ENCODE results near the gene DEDD2.

The DEDD2 gene

GRCh38 chr19:42246143-42246921, 28.9 kb upstream of the DEDD2 start:
- peak; percentile 85 for TF ChIP-seq CTCF (IDR thresholded peaks at IDR 0.05; ENCODE audit: control insufficient read depth, insufficient read depth, low read depth, low read length, missing control alignments)
- DNase-seq (ENCODE audit: low read depth) = peak; percentile 52
- no peak overlapping the region for H3K4me3 ChIP-seq (ENCODE audit: control insufficient read depth, low read depth, low read length)

GRCh38 chr19:42245231-42245630, 27.8 kb upstream of the DEDD2 start:
- no peak overlapping the region for H3K4me3 ChIP-seq (ENCODE audit: control insufficient read depth, low read depth, low read length)

GRCh38 chr19:42244347-42245220, 27.1 kb upstream of the DEDD2 start:
- DNase-seq (ENCODE audit: low read depth) = peak; percentile 57
- peak; percentile 64 for TF ChIP-seq CTCF (IDR thresholded peaks at IDR 0.05; ENCODE audit: control insufficient read depth, insufficient read depth, low read depth, low read length, missing control alignments)
- peak overlapping the region; percentile 62 for H3K4me3 ChIP-seq (ENCODE audit: control insufficient read depth, low read depth, low read length)

More at GRCh38 chr19:42245231-42245630, 27.8 kb upstream of the DEDD2 start:
- DNase-seq (ENCODE audit: low read depth) = no peak
- TF ChIP-seq CTCF (IDR thresholded peaks at IDR 0.05; ENCODE audit: control insufficient read depth, insufficient read depth, low read depth, low read length, missing control alignments) = no peak

- peak; percentile 97 for DNase-seq (ENCODE audit: low read depth)
- H3K4me3 ChIP-seq (ENCODE audit: control insufficient read depth, low read depth, low read length) = peak within 1 kb of the TSS; percentile 68
- no peak for TF ChIP-seq CTCF (IDR thresholded peaks at IDR 0.05; ENCODE audit: control insufficient read depth, insufficient read depth, low read depth, low read length, missing control alignments)
Measured at GRCh38 chr19:42242512-42243409, 25.3 kb upstream of the DEDD2 start, which contains the start of gene GSK3A. Gene GSK3A (minus strand): TSS chr19:42242602. CDS start chr19:42242465, 137 bp downstream.

GRCh38 chr19:42242069-42242511, 24.6 kb upstream of the DEDD2 start:
- no peak for DNase-seq (ENCODE audit: low read depth)
- peak overlapping the region; percentile 68 for H3K4me3 ChIP-seq (ENCODE audit: control insufficient read depth, low read depth, low read length)
- TF ChIP-seq CTCF (IDR thresholded peaks at IDR 0.05; ENCODE audit: control insufficient read depth, insufficient read depth, low read depth, low read length, missing control alignments) = no peak

- DNase-seq (ENCODE audit: low read depth) = no peak
- no peak for TF ChIP-seq CTCF (IDR thresholded peaks at IDR 0.05; ENCODE audit: control insufficient read depth, insufficient read depth, low read depth, low read length, missing control alignments)
- peak overlapping the region; percentile 68 for H3K4me3 ChIP-seq (ENCODE audit: control insufficient read depth, low read depth, low read length)
Measured at GRCh38 chr19:42241279-42241678, 23.8 kb upstream of the DEDD2 start.
